ENCODE measurements around the gene HSPG2. TPM values are rescaled to one million over a fixed set of nuclear protein-coding genes. Genes with fewer than 3 reads are reported as not detected.

Gene HSPG2
- total and polyA plus RNA-seq, 2 of the 13 experiments (the other 11 are each of a cell fraction or from before 2014, with no cell fraction given): 9.1 to 13.1 TPM

- 100% methylated on average over 1 of the region's 13 CpGs for whole genome bisulfite sequencing (ENCODE audit: low lambda C conversion rate)
- ATAC-seq: no peak
- Histone ChIP-seq H2AFZ (ENCODE audit: low read length) (no peak overlapping the region), H4K20me1 (ENCODE audit: insufficient read depth, low read length) (no peaks in the 10 kb centered on the region), H3K9me3 (ENCODE audit: low read length) (no peaks in the 10 kb centered on the region), H3K79me2 (ENCODE audit: insufficient read depth, low read length) (no peaks in the 10 kb centered on the region), H3K27ac (ENCODE audit: extremely low read length, insufficient read depth, low read length) (no peak overlapping the region), H3K4me3 (replicated peaks in 1 of 3; ENCODE audit: insufficient read depth in 1 of 3, low read depth in 2 of 3, low read length in 3 of 3) (no peak overlapping the region), H3K36me3 (replicated peaks in 1 of 2; ENCODE audit: control insufficient read depth in 1 of 2, insufficient read depth in 2 of 2, low read length in 2 of 2) (peaks cover 26 to 56% of the 10 kb centered on the region in 2 experiments), H3K4me2 (ENCODE audit: low read depth, low read length) (no peak overlapping the region), H3K9ac (ENCODE audit: insufficient read depth, low read depth, low read length) (no peak overlapping the region), H3K4me1 (ENCODE audit: insufficient read depth, low read length) (0 out of 2 replicates have a peak, but pooled peaks cover 8% of the 10 kb centered on the region), H3K27me3 (ENCODE audit: control insufficient read depth in 1 of 2, insufficient read depth in 2 of 2, low read length in 2 of 2) (no peaks in the 10 kb centered on the region)
- POLR2A ChIA-PET: no interaction called here
- no peak for DNase-seq (ENCODE audit: low spot score)
- BruUV-seq (replicated peaks): no TSS peak
- no peak for TF ChIP-seq MNT (IDR thresholded peaks at IDR 0.05)
- no peak for TF ChIP-seq SP140L (CRISPR knock-in tag; IDR thresholded peaks at IDR 0.05; ENCODE audit: borderline replicate concordance)
- TF ChIP-seq NR2F6 (IDR thresholded peaks at IDR 0.05): no peak
- no peak for TF ChIP-seq NR2F6 (CRISPR knock-in tag; IDR thresholded peaks at IDR 0.05)
- no peak for TF ChIP-seq ZBTB46 (CRISPR knock-in tag; IDR thresholded peaks at IDR 0.05; ENCODE audit: borderline replicate concordance)
- no peak for TF ChIP-seq ZFP62 (CRISPR knock-in tag; IDR thresholded peaks at IDR 0.05)
- TF ChIP-seq ZBTB21 (CRISPR knock-in tag; IDR thresholded peaks at IDR 0.05): no peak
- TF ChIP-seq, protein P1, sequence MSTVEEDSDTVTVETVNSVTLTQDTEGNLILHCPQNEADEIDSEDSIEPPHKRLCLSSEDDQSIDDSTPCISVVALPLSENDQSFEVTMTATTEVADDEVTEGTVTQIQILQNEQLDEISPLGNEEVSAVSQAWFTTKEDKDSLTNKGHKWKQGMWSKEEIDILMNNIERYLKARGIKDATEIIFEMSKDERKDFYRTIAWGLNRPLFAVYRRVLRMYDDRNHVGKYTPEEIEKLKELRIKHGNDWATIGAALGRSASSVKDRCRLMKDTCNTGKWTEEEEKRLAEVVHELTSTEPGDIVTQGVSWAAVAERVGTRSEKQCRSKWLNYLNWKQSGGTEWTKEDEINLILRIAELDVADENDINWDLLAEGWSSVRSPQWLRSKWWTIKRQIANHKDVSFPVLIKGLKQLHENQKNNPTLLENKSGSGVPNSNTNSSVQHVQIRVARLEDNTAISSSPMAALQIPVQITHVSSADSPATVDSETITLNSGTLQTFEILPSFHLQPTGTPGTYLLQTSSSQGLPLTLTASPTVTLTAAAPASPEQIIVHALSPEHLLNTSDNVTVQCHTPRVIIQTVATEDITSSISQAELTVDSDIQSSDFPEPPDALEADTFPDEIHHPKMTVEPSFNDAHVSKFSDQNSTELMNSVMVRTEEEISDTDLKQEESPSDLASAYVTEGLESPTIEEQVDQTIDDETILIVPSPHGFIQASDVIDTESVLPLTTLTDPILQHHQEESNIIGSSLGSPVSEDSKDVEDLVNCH (CRISPR knock-in tag; IDR thresholded peaks at IDR 0.05): no peak
- no peak for TF ChIP-seq ZNF12 (CRISPR knock-in tag; IDR thresholded peaks at IDR 0.05)
- TF ChIP-seq ZBTB38 (CRISPR knock-in tag; IDR thresholded peaks at IDR 0.05): no peak
- CTCF ChIA-PET (ENCODE audit: low intra/inter-chr PET ratio, low total read pairs): no interaction called here
- FAIRE-seq: no peak
- intact Hi-C loops (cut with micrococcal nuclease; ENCODE audit: unreplicated experiment) (no loop called here), in situ Hi-C loops (cut with HindIII; ENCODE audit: extremely low pct_ligation_motif_present, low pct_unique_long_range_greater_than_20kb) (no loop called here)
Observed at GRCh38 chr1:21836729-21837128, 100.4 kb downstream of the HSPG2 start.
